Activated CD4-positive, alpha-beta T cell treated with anti-CD3 and anti-CD28 coated beads for 1 hour (primary cell): ENCODE data around the gene TP53TG5.
A peak's percentile ranks its signal among the peaks of the same experiment; 100 is the strongest.
"Not testable (repeated sequence)": the region's sequence is repeated elsewhere in the genome, so short reads cannot be mapped to it uniquely, and the experiment has no call there.

Source experiments
- DNase-seq: peaks from one replicate; pipeline ENCODE4 v3.0.0-alpha.2; 2020

The TP53TG5 gene

DNA sequence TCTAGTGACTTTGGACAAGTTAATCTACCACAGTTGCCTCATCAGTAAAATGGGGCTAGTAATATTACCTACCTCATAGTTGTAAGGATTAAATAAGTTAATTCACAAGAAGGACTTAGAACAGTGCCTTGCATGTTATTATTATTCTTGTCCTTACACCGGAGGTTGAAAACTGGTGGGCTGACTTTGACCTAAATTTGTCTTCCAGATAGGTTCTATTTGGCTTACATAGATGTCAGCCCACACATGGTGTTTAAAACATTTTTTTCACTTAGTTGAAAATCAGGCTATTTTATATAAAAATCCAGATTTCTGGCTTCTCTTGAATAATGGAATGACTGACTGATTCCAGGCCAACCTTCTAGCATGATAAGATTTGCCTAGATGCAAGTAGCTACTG is 11.9 kb downstream of the TP53TG5 start:
- no peak for DNase-seq

GRCh38 chr20:45365444-45365970 is 12.6 kb downstream of the TP53TG5 start:
- DNase-seq: no peak

- no peak for DNase-seq
Observed at GRCh38 chr20:45363611-45364492, 14.3 kb downstream of the TP53TG5 start.

DNA sequence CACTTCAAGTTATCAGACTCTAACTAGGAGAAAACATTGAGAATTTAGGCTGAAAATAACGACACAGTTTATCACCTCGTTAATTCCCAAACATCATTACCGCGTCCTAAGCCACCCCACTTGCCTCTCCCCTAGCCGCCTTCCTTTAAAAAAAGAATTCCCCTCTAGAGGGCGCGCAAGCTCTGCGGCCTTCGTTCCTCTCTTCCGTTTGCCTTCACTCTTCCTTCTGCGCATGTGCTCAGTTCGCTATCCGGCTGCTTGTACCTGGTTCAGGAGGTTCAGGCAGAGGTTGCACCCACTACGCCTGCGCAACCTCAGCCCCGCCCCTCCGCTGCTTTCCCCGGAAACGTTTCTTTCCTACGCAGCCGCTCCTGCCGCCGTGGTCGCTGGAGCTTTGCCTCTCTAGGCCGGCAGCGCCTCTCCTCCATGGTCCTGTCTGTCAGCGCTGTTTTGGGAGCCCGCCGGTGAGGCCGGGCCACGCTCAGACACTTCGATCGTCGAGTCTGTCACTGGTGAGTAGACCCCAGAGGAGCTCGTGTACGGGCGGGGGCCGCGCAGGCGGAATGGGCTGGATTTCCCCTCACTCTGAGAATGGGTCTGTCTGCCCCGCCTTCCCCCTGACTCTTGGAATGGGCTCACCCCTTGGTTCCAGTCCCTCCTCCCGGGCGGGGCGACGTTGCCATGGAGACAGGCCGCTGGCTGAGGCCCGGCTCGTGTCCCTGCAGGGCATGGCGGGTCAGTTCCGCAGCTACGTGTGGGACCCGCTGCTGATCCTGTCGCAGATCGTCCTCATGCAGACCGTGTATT is 15.1 kb downstream of the TP53TG5 start, which contains the start of gene SYS1:
Gene SYS1 (plus strand): TSS at position 353 of the 807 bp plus-strand sequence. CDS start 376 bp downstream, at position 729.
- DNase-seq: peak; percentile 97

GRCh38 chr20:45361793-45362192 is 16.3 kb downstream of the TP53TG5 start:
- no peak for DNase-seq

DNA sequence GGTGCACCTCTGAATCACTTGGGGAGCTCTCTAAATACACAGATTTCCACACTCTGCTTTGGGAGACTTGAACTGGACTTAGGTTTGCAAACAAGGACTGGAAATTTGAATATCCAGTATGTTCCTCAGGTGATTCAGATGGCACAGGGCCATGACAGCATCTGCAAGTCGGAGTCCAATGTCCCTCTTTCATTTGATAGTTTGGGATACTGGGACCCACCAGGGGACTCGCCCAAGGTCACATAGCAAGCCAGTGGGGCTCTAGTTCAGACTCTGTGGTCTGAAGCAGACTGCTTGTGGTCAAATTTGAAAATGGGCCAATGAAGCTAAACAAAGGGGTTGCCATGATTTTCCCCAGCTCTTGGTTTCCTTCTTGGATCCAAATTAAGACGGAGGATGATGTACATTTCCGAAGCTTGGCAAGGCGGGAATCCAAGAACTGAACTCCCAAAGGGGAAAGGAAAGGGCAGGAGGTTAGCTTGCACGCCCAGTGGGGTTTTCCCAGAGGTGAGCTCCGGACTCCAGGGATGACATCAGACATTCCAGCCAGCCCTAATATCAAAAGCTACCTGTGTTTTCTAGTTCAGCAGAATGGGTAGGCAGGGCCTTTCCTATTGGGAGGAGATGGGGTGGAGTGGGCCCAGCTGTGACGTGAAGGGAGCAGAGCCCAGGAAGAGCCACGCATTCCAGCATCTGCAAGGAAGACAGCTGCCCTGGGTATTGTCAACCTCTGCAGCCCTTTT is 18.5 kb downstream of the TP53TG5 start:
- DNase-seq: no peak

DNA sequence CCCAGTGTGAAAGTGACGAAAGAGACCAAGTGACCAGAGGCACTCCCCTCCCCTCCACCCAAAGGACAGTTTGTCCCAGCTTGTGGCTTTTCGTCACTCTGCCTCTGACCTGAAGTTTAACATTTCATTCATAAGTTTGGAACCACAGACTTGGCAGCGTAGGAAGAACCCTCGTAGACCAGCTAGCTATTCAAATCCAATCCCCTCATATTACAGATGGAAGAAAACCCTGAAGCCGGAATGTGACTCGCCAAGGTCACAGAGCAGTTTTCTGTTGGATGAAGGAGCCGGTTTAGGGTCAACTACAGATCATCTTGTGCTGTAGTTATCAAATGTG is 19.1 kb downstream of the TP53TG5 start:
- no peak for DNase-seq

DNA sequence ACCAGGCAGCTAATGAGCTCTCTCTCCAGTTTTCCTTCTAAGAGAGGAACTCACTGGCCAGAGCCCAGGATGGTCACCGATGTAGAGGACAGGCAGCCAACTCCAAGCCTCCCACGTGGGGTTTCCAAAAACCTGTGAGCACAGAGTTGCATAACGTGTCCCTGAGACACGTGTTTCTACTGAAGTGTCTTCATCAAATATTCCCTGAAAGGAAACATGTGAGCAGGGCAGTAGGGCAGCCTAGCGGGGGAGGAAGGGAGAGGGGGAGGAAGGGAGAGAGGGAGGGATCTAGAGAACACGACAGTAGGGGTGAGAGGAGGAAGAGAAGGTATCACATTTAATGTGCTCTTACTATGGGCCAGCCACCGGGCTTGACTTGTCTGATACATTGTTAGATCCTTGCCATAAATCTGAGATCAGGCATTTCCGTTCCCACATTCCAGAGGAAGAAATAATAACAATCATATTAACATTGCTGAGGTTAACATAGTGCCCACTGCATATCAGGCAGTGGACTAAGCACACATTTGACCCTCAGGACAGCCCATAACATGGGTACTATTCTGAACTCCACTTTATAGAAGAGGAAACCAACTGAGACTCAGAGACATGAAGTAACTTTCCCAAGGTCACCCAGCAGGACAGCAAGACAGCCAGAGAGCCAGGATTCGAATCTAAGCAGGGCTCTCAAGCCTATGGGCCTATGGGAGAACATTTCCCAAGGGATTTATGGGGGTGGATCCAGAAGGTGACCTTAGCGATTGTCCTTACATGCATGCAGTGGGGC is 19.6 kb downstream of the TP53TG5 start:
- DNase-seq: no peak

GRCh38 chr20:45355209-45356084 is 22.7 kb downstream of the TP53TG5 start:
- DNase-seq: no peak

DNA sequence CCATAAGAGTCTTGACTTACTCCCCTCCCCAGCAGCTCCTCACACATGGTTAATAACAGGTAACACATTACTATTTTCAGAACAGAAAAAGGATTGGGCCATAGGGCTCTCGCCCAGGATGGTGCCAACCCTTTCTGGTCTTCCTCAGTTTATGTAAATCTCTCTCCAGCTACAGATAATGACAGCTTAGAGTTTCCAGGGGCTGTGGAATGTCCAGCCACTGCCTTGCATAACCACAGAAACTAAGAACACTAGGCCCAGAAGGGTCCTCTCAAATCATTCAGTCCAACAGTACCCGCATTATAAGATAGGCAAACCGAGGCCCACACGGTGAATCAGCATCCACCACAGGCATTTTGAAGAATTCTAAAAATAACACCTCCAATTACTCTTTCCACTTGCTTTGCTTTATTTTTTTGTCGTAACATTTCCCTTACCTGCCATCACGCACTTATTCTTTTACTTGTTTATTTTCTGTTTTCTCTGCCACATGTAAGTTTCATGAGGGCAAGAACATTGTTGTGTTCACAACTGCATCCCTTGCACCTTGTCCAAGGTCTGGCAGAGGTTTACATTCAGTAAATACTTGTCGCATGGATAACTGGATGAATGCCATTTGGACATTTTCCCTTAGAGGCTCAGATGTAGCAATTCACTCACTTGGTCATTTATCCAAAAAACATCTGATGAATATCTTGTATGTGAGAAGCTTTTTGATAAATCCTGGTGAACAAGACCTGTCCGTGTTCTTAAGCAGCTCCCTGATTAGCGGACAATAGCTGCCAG is 23.5 kb downstream of the TP53TG5 start:
- DNase-seq: no peak

DNA sequence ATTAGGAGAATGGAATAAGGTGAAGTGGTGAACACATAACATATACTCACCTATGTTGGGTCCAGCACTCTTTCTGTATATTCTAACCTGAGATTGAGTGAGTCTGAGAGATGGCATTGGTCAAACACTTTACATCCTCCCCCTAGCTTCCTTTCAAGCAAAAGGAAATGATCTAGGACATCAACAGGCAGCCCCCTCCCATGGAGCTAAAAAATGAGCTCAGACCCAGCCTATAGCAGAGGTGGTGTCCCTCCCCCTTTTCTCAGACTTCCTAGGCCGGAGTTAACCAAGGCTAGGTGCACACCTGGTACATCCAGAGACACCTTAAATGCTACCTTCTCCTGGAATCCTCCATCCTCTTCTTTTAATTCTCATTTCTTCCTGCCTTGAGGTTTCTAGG is 24.4 kb downstream of the TP53TG5 start:
- DNase-seq: no peak

DNA sequence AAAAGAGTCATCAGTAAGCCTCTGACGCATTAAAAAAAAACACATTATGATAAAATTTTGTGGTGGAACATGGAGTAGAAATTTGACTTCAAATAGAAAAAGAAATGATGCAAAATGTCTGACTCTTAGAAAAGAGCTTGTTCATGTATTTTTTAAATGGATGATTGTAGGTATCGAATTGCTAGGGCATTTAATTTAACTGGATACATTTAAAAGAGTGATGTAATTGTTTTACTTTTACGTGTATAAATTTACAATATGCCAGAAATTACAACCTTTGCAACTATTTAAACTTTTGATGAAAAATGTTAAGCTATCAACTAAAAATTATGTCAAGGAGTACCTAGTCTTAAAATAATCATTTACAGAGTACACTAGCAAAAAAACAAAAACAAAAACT is 25.4 kb downstream of the TP53TG5 start:
- no peak for DNase-seq

DNA sequence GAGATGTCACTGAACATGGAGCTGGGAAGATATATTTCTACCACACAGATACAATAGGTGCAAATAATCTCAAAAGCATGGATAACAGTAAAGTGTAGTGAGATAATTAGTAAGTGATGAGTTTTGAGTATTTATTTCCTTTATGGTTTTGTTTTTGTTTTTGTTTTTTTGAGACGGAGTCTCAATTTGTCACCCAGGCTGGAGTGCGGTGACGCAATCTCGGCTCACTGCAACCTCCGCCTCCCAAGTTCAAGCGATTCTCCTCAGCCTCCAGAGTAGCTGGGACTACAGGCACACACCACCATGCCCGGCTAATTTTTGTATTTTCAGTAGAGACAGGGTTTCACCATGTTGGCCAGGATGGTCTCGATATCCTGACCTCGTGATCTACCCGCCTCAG is 27.3 kb downstream of the TP53TG5 start:
- DNase-seq: not testable (repeated sequence)

DNA sequence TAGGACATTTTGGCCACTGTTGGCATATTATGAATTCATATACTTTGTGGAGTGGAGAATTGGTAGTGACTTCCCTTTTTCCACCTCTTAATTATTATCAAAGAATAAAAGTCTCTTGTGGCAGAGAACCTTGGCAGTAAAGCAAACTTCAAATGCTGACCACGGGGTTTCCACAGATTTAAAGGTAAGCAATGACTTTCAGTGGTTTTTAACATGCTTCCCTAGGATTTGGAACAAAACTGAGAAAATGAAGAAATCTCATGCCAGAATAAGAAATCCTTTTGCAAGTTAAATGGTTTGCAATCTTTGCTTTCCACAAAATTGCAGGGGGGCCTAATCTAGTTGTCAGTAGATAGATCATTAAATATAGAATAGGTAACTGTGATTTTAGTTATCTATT is 27.9 kb downstream of the TP53TG5 start:
- no peak for DNase-seq

DNA sequence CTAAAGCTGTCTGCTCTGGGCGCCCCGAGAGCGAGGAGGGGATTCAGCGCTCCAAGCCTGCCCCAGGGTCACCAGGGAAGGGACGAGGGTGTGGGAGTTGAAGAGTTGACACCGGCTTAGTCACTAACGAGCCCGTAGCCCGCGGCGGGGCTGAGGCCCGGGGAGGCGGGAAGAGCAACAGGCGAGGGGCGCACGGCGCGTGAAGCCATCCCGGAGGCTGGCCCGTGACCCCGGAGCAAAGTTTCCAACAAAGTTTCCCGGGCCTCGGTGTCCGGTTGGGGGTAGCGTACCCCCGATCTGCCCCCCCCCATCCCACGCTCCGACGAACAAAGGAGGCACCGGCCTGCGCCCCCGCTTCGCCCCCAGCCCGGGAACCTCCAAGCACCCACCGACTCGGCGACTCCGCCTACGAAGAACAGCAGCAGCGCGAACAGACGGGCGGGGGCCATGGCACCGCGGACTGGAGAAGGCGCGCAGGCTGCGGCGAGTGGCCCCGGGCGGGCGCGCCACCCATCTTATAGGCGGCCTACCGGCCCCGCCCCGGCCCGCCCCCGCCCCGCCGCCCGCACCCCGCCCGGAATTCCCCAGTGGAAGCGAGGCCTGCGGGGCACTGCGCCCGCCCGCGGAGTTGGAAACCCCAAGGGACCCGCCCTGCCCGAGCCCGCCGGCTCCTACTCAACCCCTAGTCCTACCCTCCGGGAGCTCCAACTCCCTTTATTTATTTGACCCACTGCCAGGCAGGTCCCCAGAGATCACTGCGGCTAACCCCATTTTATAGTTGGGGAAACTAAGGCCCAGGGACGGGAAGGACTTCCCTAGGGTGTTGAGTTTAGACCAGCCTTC is 30.0 kb downstream of the TP53TG5 start, which contains the start of gene SDC4:
Gene SDC4 (minus strand): TSS at position 489 of the 843 bp plus-strand sequence. CDS start 40 bp downstream, at position 449.
- DNase-seq: peak; percentile 50

- DNase-seq: no peak
Observed at GRCh38 chr20:45347297-45347935, 30.7 kb downstream of the TP53TG5 start.

GRCh38 chr20:45346851-45347250 is 31.3 kb downstream of the TP53TG5 start:
- no peak for DNase-seq

GRCh38 chr20:45346291-45346718 is 31.8 kb downstream of the TP53TG5 start:
- DNase-seq: no peak
